Activated CD4-positive, alpha-beta T cell treated with anti-CD3 and anti-CD28 coated beads for 48 hours (primary cell): ENCODE data around the gene FADS6.
"Not testable (repeated sequence)": the region's sequence is repeated elsewhere in the genome, so short reads cannot be mapped to it uniquely, and the experiment has no call there.

Experiments
- DNase-seq: peaks from one replicate; pipeline ENCODE4 v3.0.0-alpha.2; 2020

Gene FADS6

DNA sequence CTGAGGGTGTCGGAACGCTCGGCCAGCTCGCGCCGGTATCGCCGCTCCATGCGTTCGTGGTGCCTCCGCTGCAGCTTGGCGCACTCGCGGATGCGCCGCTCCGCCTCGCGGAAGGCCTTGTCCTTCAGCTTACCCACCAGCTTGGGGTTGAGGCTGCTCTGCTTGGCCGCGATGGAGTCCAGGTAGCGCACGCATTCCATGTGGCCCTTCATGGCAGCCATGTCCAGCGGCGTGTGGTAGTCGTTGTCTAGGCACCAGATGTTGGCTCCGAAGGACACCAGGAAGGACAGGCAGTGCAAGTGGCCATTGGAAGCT, 26.8 kb upstream of the FADS6 start:
- no peak for DNase-seq

DNA sequence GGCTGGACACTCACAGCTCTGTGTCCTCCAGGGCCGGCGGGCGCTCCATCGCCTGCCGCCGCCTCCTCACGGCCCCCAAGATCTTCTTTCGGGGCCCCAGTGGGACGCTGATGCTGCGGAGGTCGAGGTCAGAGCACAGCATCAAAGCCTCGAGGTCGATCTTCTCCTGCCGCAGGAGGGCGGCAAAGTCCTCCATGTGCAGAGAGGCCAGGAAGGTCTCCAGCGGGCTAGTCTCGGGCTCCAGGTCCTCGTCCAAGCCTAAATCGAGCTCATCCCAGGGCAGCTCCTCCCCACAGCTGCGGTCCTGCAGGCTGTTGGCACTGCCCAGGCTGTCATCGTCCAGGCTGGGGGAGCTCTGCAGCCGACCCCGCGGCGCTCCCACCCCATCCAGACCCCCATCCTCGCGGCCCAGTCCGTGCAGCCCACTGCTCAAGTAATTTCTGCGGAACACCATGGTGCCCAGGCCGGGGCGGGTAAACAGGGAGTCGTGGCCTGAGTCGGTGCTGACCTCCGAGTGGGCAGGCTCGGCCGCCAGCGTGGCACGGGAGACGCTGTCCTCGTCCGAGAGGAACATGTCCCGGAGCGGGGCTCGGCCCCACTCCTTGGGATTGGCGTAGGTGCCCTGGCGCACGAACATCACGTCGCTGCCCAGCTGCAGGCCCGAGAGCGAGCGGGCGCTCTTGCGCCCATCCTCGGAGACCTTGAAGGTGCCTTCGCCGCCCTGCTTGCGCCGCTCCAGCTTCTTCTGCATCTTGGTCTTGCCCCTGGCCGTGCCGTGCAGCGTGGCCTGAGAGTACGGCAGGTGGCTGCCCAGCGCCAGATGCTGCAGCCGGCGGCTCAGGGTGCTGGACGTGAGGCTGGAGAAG, 26.2 kb upstream of the FADS6 start:
- peak; percentile 31 for DNase-seq

GRCh38 chr17:74918906-74919305, 25.5 kb upstream of the FADS6 start:
- DNase-seq = no peak

DNA sequence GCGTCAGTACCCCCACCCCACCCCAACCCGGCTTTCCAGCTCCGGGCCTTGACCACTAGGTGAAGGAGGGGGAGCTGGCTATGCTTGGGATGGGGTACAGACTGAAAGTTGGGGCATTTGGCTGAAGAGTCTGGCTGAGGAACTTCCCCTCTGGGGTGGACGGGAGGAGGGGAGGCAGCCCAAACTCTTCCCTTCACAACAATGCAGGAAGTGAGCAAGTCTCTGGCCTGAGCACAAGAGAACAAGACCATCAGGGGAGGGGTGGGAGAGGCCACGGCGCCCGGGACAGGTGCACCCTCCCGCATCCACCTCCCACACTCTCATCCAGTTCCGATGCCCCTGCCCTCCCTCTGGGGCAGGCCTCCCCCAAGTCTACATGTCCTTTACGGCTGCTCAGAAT, 24.0 kb upstream of the FADS6 start:
- no peak for DNase-seq

DNA sequence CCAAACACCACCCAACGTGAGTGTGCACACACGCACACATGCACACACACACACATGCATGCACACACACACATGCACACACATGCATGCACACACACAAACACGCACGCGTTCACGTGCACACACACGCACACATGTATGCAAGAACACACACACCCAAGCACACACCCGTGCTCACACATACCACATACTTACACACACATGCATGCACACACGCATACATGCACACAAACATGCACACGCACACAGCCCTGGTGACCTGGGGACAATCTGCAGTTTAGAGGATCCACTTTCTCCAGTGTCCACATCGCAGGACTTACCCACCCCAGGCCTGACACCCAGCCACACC, 23.4 kb upstream of the FADS6 start:
- DNase-seq = no peak

DNA sequence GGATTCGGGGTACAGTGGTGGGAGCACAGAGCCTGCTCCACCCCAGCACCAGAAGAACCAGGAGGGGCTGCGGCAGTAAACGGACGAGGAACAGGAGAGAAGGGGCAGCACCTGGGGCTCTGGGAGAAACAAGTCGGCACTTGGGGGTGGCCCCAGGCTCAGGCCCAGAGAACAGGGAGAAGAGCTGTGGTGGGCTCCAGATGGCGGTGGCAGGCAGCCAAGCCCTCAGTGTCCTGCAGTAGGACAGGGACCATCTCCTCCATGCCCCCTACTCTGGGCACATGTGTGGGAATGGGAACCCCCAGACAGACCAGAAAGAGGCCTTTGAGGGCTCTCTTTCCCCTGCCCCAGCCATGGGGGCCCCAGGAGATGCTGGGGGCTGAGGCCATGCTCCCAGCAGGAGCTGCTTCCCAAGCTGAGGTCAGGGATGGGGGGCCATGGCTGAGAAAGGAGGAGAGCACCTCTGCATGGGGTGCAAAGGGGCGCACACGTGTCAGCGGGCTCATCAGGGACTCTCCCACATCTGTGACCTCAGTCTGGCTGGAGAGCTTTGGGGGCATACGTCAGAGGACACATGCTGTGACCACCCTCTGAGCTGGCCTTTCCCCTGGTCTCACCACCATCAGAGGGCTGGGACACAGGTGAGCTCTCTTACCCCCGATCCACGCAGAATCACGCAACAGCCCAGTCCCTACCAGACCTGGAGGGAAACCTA, 22.9 kb upstream of the FADS6 start:
- no peak for DNase-seq

- not testable (repeated sequence) for DNase-seq
These were observed 18.0 kb upstream of the FADS6 start for GRCh38 chr17:74911423-74911822.

DNA sequence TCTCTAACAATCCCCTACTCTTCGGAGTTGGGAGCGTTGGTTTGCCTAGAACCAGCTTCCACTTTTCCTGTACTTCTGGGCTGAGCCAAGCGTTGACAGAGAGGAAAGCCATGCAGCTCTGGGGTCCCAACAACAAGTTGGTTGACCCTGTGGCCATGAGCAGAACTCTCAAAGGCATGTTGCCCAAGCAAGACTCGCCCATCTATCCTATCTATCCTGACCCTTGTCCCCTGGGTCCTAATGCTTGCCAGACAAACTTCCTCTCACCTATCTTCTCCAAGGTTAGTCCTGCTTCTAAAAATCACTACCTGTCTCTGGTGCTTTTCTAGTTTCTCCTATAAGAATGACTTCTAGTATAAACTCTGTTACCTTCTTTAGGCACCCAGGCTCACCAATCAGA, 15.7 kb upstream of the FADS6 start:
- not testable (repeated sequence) for DNase-seq

GRCh38 chr17:74907012-74907411, 13.6 kb upstream of the FADS6 start:
- DNase-seq = no peak

GRCh38 chr17:74906214-74906793, 12.9 kb upstream of the FADS6 start:
- not testable (repeated sequence) for DNase-seq

DNA sequence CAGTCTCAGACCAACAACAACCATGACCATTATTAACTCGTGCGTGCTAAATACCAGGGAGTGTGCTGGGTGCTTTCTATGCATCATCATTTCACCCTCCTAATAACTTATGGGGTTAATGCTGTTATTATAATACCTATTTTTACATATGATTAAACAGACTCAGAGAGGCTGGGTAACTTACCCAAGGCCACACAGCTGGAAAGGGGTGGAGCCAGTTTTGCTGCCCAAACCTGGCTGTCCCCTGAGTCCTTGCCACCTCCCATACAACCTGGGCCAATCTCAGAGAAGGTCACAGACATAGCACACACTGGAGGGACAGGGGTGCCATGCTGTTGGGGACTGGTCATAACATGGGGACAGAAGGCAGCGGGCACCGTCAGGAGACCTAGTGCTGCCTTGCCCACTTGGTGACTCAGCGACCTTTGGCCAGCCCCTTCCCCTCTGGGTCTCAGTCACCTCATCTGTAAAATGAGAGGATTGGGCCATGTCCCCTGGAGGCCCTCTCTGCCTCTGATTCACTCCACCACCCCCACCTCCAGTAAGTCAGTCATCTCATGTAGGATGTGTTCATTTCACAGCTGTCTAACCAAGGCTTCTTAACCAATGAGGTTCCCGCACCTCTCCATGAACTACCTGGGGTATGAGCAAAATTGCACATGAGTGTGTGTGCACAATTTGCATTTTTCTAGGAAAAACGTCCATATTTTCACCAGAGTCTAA, 11.4 kb upstream of the FADS6 start:
- peak; percentile 33 for DNase-seq

DNA sequence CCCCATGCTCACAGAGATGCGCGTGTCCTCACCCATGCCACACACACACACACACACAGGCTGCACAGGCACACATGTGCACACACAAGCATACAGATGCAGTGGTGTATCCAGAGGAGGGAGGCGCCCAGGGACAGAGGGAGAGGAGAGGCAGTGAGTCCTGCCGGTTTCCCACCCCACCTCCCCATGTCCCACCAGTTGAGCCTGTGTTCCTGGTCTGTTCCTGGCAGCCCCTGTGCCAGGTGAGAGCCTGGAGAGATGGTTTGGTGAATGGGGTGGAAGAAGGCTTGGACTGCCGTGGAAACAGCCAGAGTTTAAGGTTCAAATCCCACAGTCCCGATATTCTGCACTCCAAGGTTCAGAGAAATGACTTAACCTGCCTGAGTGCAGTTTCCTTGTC, 10.2 kb upstream of the FADS6 start:
- DNase-seq = no peak

DNA sequence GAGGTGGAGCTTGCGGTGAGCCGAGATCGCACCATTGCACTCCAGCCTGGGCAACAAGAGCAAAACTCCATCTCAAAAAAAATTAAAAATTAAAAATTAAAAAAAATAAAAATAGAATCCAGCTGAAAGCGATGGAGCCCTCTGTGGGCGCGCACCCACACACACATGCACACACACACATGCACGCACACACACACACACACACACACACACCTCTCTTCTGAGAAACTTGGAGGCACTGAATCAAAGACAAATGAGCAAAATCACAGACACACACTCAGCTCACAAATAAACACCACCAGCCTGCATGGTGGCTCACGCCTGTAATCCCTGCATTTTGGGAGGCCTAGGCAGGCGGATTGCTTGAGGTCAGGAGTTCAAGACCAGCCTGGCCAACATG, 9.6 kb upstream of the FADS6 start:
- no peak for DNase-seq

DNA sequence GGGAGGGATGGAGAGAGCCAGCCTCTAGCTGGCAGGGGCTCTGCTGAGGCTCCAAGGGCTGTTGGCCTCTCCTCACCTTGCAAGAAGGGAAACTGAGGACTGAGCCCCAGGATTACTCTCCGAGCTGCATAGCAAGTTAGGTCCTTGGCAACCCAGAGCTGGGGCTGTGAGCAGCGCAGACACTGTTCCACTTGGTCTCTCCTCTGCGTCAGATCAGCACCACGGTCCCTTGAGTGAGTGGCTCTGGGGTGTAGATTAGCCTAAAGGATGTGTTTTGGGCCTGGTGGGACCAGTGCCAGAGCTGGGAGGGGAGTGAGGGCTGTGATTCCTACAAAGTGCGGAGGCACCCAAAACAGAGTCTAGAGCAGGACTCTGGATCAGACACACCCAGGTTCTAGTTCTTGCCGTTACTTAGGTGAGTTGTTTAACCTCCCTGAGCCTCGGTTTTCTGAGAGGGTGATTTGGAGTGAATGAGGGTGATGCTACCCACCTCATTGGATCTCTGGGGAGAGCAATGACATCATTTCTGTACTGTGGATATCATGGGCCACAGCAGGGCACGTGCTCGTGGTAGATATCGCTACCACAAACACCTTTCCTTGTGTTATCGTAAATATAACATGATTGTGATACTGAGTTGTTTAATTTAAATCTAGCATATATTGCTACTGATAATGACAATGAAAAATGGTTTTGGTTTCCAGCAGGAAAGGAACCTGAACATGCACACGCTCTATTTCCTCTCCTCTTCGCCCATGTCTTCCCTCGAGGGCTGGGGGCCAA, 8.1 kb upstream of the FADS6 start:
- DNase-seq = no peak

GRCh38 chr17:74900208-74900607, 6.8 kb upstream of the FADS6 start:
- DNase-seq = no peak

- no peak for DNase-seq
These were observed 5.0 kb upstream of the FADS6 start for GRCh38 chr17:74898376-74898946.

- DNase-seq = no peak
These were observed 671 bp upstream of the FADS6 start for GRCh38 chr17:74893936-74894671.

DNA sequence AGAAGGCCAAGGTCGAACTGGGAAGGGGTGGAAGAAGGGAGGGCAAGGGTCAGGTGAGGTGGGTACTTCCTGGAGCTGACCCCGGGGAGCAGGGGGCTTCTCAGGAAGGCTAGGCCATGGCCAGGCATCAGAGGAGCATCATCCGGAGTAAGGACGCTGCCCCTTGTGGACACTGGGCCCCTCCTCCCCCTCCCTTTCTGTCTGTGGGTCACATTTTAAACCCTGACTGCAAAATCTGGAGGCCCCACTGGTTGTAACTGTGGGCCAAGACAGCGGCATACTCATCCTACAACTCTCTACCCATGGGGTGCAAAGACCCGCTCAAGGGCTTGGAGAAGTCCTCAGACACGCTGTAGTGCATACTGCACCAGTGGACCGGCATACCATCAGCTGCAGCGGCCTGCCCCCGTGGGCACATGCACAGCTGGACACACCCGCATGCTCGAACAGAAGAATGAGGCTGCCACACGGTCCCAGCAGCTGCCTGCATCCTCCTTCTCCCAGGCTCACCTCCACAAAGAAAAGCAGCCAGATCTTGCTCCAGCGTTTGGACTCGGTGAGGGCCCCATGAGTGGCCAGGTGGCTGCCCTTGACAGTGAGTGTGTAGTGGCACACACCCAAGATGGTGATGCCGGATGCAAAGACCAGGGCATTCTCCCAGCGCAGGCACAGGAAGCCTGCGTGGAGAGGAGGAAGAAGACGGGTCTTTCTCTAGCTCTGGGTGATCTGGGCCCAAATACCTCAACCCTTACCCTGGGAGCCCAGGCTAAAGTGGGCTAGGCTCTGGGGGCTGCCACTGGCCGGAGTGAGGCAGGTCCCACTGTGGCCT, 1.2 kb downstream of the FADS6 start:
- DNase-seq = no peak

GRCh38 chr17:74890554-74890953, 2.9 kb downstream of the FADS6 start:
- no peak for DNase-seq

GRCh38 chr17:74888469-74888868, 5.0 kb downstream of the FADS6 start:
- DNase-seq = no peak

DNA sequence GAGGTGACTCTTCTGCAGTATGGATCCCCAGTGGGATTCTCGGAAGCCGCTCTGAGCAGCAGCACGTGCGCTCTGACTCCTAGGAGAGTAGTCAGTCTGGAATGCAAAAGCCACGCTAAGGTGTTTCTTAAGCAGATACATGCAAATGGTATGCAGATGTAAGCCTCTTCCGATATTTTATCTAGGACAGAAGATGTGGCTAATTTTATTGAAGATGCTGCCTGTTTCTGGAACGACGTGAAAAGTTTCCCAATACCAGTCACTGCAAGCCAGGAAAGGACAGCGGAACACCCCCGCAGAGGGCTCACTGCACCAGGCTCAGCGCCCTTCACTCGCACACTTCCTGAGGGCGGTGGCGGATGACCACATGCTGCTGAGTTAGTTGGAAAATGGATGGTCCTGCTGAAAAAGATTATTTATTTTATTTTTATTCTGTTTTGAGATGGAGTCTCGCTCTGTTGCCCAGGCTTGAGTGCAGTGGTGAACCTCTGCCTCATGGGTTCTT, 10.1 kb downstream of the FADS6 start:
- no peak for DNase-seq
